SK-N-SH treated with all-trans-retinoic acid at 6 μM for 48 hours (cell line): ENCODE measurements around the gene ZNF618.

Source experiments
- ATAC-seq: fragments of 200-7000 bp; cut with Tn5 transposase; 3 replicates; pipeline ENCODE4 v1.9.1; 2020; ENCODE audit warnings: mild to moderate bottlenecking, moderate library complexity
- BACH2 ChIP-seq: fragments of 250-450 bp; sonication (Bioruptor Pico); IDR thresholded peaks from 2 replicates; pipeline ENCODE4 v1.9.0; 2021; ENCODE audit warnings: mild to moderate bottlenecking, borderline replicate concordance
- CREB5 ChIP-seq: fragments of 250-450 bp; sonication (Bioruptor Pico); IDR thresholded peaks from 2 replicates; pipeline ENCODE4 v1.5.1; 2020; ENCODE audit warnings: low read depth, mild to moderate bottlenecking, moderate library complexity
- ESRRG ChIP-seq: fragments of 250-450 bp; sonication (Bioruptor Pico); IDR thresholded peaks from 2 replicates; pipeline ENCODE4 v1.6.1; 2021; ENCODE audit warnings: mild to moderate bottlenecking
- ISL1 ChIP-seq: fragments of 250-450 bp; sonication (Bioruptor Pico); IDR thresholded peaks from 2 replicates; pipeline ENCODE4 v2.1.2; 2022; ENCODE audit warnings: mild to moderate bottlenecking, moderate library complexity
- OSR1 ChIP-seq: fragments of 250-450 bp; sonication (Bioruptor Pico); IDR thresholded peaks from 2 replicates; pipeline ENCODE4 v1.8.0; 2022; ENCODE audit warnings: moderate library complexity, mild to moderate bottlenecking, inconsistent platforms
- PATZ1 ChIP-seq: fragments of 250-450 bp; sonication (Bioruptor Pico); IDR thresholded peaks from 2 replicates; pipeline ENCODE4 v1.8.0; 2020; ENCODE audit warnings: mild to moderate bottlenecking, moderate library complexity, borderline replicate concordance
- POU6F1 ChIP-seq: fragments of 250-450 bp; sonication (Bioruptor Pico); IDR thresholded peaks from 2 replicates; pipeline ENCODE4 v1.8.0; 2021; ENCODE audit warnings: low read depth, mild to moderate bottlenecking, moderate library complexity, borderline replicate concordance
- PPARA ChIP-seq: fragments of 250-450 bp; sonication (Bioruptor Pico); IDR thresholded peaks from 2 replicates; pipeline ENCODE4 v1.5.0; 2020; ENCODE audit warnings: mild to moderate bottlenecking, borderline replicate concordance
- TCF4 ChIP-seq: fragments of 250-450 bp; sonication (Bioruptor Pico); IDR thresholded peaks from 2 replicates; pipeline ENCODE4 v1.8.0; 2021; ENCODE audit warnings: mild to moderate bottlenecking, moderate library complexity, borderline replicate concordance
- TSHZ2 ChIP-seq: fragments of 250-450 bp; sonication (Bioruptor Pico); IDR thresholded peaks from 2 replicates; pipeline ENCODE4 v1.5.0; 2020; ENCODE audit warnings: mild to moderate bottlenecking, moderate library complexity
- ZFP30 ChIP-seq: fragments of 450-650 bp; formaldehyde crosslinking; IDR thresholded peaks from 2 replicates; pipeline ENCODE4 v1.5.0; 2022; ENCODE audit warnings: mild to moderate bottlenecking, moderate library complexity
- ZNF70 ChIP-seq: fragments of 450-650 bp; formaldehyde crosslinking; IDR thresholded peaks from 2 replicates; pipeline ENCODE4 v1.5.0; 2020; ENCODE audit warnings: mild to moderate bottlenecking, moderate library complexity
- TF ChIP-seq, protein P1 (sequence below): fragments of 250-450 bp; sonication (Bioruptor Pico); IDR thresholded peaks from 2 replicates; pipeline ENCODE4 v1.5.1; 2021; ENCODE audit warnings: mild to moderate bottlenecking, moderate library complexity

ZNF618 gene

DNA sequence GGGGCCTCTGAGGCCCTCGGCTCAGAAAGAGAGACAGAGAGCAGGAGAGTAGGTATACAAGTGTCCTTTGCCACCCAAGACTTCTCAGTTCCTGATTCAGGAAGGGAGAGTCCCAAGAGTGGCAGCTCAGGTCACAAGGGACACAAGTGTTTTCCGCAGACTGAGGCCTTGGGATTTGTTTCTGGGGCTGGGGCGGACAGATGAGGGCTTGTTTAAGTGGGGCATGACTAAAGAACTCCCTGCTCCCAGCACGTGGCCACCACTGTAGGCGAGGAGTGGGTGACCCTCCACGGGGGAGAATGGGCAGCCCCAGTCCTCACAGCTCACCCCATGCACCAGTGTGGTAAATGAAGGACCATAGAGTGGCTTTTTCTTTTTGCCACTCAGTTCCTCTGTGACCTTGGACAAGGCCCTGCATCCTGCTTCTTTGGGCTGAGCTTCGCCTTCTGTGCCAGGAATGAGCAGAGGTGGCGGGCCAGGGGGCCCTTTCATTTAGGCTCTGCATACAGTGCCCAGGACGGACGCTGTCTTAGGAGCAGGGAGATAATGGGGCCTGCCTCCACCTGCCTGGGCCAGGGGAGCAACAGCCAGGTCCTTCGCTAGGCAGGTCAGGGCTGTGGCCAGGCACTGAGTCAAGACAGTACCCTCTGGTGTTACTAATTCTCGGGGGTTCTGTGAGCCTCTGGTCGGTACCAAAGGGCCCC is 151.2 kb downstream of the ZNF618 start:
- TF ChIP-seq ISL1 (CRISPR knock-in tag): no peak

DNA sequence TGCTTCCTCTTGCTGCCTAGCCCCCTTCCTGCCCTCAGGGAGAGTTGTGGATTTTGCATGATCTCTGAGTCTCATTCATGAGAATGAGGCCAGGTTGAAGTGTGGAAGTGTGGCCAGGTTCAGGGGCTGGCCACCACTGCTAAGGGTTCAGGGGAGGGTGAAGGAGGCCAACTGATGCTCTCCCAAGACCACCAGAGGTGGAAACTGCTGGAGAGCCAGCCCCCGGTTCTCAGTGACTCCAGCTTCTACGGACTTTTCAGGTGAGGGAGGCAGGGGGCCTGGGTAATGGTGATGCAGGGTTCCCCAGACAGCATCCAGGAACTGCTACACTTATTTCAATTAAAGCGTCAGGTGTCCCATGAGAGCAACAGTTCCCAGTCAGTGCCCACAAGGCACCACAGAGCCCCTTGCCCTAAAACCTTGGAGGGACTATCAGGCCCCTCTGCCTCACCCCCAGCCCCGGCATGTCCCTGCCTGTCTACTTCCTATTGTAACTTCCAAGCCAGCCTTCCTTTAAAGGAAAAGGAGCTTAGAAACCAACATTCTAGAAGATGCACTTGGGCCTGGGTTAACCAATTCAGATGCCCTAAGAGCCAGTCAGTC is 151.9 kb downstream of the ZNF618 start:
- no peak for TF ChIP-seq PATZ1 (CRISPR knock-in tag)
- no peak for TF ChIP-seq ESRRG (CRISPR knock-in tag)
- TF ChIP-seq, protein P1, sequence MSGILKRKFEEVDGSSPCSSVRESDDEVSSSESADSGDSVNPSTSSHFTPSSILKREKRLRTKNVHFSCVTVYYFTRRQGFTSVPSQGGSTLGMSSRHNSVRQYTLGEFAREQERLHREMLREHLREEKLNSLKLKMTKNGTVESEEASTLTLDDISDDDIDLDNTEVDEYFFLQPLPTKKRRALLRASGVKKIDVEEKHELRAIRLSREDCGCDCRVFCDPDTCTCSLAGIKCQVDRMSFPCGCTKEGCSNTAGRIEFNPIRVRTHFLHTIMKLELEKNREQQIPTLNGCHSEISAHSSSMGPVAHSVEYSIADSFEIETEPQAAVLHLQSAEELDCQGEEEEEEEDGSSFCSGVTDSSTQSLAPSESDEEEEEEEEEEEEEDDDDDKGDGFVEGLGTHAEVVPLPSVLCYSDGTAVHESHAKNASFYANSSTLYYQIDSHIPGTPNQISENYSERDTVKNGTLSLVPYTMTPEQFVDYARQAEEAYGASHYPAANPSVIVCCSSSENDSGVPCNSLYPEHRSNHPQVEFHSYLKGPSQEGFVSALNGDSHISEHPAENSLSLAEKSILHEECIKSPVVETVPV (CRISPR knock-in tag): no peak
- no peak for TF ChIP-seq TSHZ2
- no peak for TF ChIP-seq ZNF70 (CRISPR knock-in tag)
- ATAC-seq: no peak

More for the DNA sequence above, 151.2 kb downstream of the ZNF618 start:
- ATAC-seq: no peak

DNA sequence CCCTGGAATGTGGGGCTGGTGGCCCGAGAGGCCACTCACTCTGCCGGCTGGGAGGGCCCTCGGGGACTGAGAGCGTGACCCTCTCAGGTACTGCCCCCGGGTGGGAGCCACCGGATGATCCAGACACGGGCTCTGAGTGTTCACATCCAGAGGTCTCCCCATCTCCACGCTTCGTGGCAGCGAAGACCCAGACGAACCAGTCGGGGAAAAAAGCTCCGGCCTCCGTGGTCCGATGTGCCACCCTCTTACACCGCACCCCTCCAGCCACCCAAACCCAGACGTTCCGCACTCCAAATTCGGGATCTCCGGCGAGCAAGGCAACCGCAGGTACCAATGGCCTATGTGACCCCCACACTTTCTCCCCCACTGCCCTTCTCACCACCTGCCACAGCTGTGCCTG is 152.5 kb downstream of the ZNF618 start:
- TF ChIP-seq PPARA (CRISPR knock-in tag) (no peak), POU6F1 (CRISPR knock-in tag) (no peak), ZNF70 (CRISPR knock-in tag) (no peak), ZFP30 (no peak), OSR1 (CRISPR knock-in tag) (no peak), PATZ1 (CRISPR knock-in tag) (no peak)
- ATAC-seq: no peak

DNA sequence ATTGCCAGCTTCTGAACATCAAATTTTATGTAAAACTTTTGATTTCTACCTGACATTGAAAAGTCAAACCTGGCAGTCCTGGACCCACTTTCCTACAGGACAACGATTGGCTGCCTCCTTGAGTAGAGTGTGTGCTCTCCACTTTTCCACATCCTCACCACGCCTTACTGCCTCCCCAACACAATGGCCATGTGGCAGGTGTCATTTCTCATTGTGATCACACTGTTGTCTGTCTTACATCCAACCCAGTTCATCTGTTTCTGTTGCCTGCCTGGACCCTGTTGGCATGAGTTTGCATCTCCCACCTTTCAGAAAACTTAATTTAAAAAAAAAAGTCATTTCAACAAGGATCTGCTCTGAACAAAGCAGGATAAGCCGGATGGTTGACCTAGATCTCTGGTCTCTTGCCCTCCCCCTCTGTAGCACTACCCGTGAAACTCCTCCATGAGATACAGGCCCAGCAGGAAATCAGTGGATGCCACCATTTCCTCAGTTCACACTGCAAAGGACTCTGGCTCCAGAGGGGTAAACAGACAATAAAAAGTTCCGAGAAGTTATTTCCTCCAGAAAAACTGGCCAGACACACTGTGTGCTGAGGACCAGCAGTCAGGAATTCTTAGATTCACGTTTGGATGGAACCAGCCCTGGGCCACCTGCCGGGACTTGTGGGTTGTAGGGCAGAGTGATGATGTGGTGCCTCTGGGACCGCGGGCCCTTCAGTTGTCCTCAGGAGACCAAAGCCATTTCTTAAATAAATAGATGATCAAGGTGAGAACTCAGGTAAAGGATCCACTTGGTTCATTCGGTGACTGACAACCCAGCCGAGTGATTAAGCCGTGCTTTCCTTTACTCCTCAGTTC is 153.4 kb downstream of the ZNF618 start:
- ATAC-seq: no peak
- TF ChIP-seq ZNF70 (CRISPR knock-in tag): no peak
- TF ChIP-seq TCF4: no peak
- TF ChIP-seq ISL1 (CRISPR knock-in tag): no peak

- TF ChIP-seq BACH2 (CRISPR knock-in tag) (no peak), PATZ1 (CRISPR knock-in tag) (no peak), POU6F1 (CRISPR knock-in tag) (no peak), CREB5 (CRISPR knock-in tag) (no peak)
- TF ChIP-seq, all 23 proteins: peak for 0
- ATAC-seq: no peak
Measured at GRCh38 chr9:114030364-114030763, 154.3 kb downstream of the ZNF618 start.
